Right ventricle myocardium inferior (tissue), 1 donor: ENCODE results near the gene OR51I1. TPM values are rescaled to one million over a fixed set of nuclear protein-coding genes. Genes with fewer than 3 reads are reported as not detected.

ENCODE experiments used
- total RNA-seq: library from RNA; stranded (reverse); fragmentation: NEBNext Ultra II Directional; extraction: Animal tissue kit (Norgen Biotek cat#: 25700); gene quantifications from one replicate; pipeline ENCODE4 v1.2.1, GENCODE V29; 2021
- donor health status: DM: no; HTN: yes; CAD: no; lungs with severe emphysema.

Gene OR51I1
- total RNA-seq, 1 donor from 2014 or later = not detected

Other genes with a start within 250 kb of the OR51I1 start
- gene OR51V1, start 240.8 kb downstream of the OR51I1 start, total RNA-seq = not detected
- gene HBB, start 214.4 kb downstream of the OR51I1 start, total RNA-seq = 140 TPM
- not detected for gene HBD, start 207.0 kb downstream of the OR51I1 start, total RNA-seq
- not detected for gene HBG1, start 191.7 kb downstream of the OR51I1 start, total RNA-seq
- not detected for gene HBG2, start 186.7 kb downstream of the OR51I1 start, total RNA-seq
- not detected for gene HBE1, start 171.6 kb downstream of the OR51I1 start, total RNA-seq
- gene OR51B4, start 139.6 kb downstream of the OR51I1 start, total RNA-seq = not detected
- not detected for gene OR51B2, start 117.2 kb downstream of the OR51I1 start, total RNA-seq
- gene OR51B5, start 98.0 kb downstream of the OR51I1 start, total RNA-seq = not detected
- not detected for gene OR51B6, start 90.0 kb downstream of the OR51I1 start, total RNA-seq
- gene OR51M1, start 57.7 kb downstream of the OR51I1 start, total RNA-seq = not detected
- gene OR51Q1, start 19.4 kb downstream of the OR51I1 start, total RNA-seq = not detected
- gene OR51I2, start 7.8 kb upstream of the OR51I1 start, total RNA-seq = not detected
- not detected for gene OR52D1, start 47.2 kb upstream of the OR51I1 start, total RNA-seq
- gene UBQLN3, start 68.4 kb upstream of the OR51I1 start, total RNA-seq = not detected
- 0.24 TPM for gene UBQLNL, start 75.2 kb upstream of the OR51I1 start, total RNA-seq
- not detected for gene OR52H1, start 107.0 kb upstream of the OR51I1 start, total RNA-seq
- not detected for gene OR52B6, start 139.4 kb upstream of the OR51I1 start, total RNA-seq
- 0.84 TPM for gene TRIM6, start 155.1 kb upstream of the OR51I1 start, total RNA-seq
- gene TRIM34, start 183.5 kb upstream of the OR51I1 start, total RNA-seq = 2.8 TPM
- 9.8 TPM for gene TRIM5, start 243.6 kb upstream of the OR51I1 start, total RNA-seq
- gene TRIM22, start 248.3 kb upstream of the OR51I1 start, total RNA-seq = 22.4 TPM